HG02852 (cell line): Measurements from ENCODE around the gene PES1.
"Not testable (repeated sequence)": the region's sequence is repeated elsewhere in the genome, so short reads cannot be mapped to it uniquely, and the experiment has no call there.

Source experiments
- ATAC-seq: cut with Tn5 transposase; IDR thresholded peaks from one replicate; pipeline ENCODE4 v1.9.1; 2021; ENCODE audit warnings: mild to moderate bottlenecking, moderate library complexity; ENCODE audit not compliant: unreplicated experiment

Gene PES1

GRCh38 chr22:30609260-30610185, 17.8 kb upstream of the PES1 start:
- peak; percentile 39 for ATAC-seq

GRCh38 chr22:30607939-30608338, 16.2 kb upstream of the PES1 start:
- ATAC-seq, result no peak

- ATAC-seq, result no peak
These were observed 15.7 kb upstream of the PES1 start for GRCh38 chr22:30607300-30607930.

GRCh38 chr22:30606455-30607299, 15.0 kb upstream of the PES1 start, which contains the start of gene TCN2:
TCN2 (plus strand) TSS chr22:30607174; CDS start chr22:30607332, 158 bp downstream.
- no peak for ATAC-seq

GRCh38 chr22:30605449-30606110, 13.9 kb upstream of the PES1 start:
- ATAC-seq, result no peak

- no peak for ATAC-seq
These were observed 13.0 kb upstream of the PES1 start for GRCh38 chr22:30604723-30605122.

GRCh38 chr22:30603801-30604200, 12.1 kb upstream of the PES1 start:
- no peak for ATAC-seq

- no peak for ATAC-seq
These were observed 10.3 kb upstream of the PES1 start for GRCh38 chr22:30602049-30602448.

- ATAC-seq, result no peak
These were observed 9.8 kb upstream of the PES1 start for GRCh38 chr22:30601464-30601863.

GRCh38 chr22:30600921-30601320, 9.2 kb upstream of the PES1 start:
- no peak for ATAC-seq

- no peak for ATAC-seq
These were observed 7.3 kb upstream of the PES1 start for GRCh38 chr22:30598986-30599385.

GRCh38 chr22:30596886-30597285, 5.2 kb upstream of the PES1 start:
- ATAC-seq, result no peak

- ATAC-seq, result no peak
These were observed 4.5 kb upstream of the PES1 start for GRCh38 chr22:30596199-30596598.

GRCh38 chr22:30592360-30592713, 627 bp upstream of the PES1 start:
- not testable (repeated sequence) for ATAC-seq

- no peak for ATAC-seq
These were observed 521 bp downstream of the PES1 start for GRCh38 chr22:30591191-30591587.

GRCh38 chr22:30586414-30586813, 5.3 kb downstream of the PES1 start:
- no peak for ATAC-seq

- no peak for ATAC-seq
These were observed 7.3 kb downstream of the PES1 start for GRCh38 chr22:30584441-30584840.

- ATAC-seq, result no peak
These were observed 8.7 kb downstream of the PES1 start for GRCh38 chr22:30582788-30583545.

- ATAC-seq, result no peak
These were observed 9.7 kb downstream of the PES1 start for GRCh38 chr22:30582051-30582450.

- no peak for ATAC-seq
These were observed 10.8 kb downstream of the PES1 start for GRCh38 chr22:30580896-30581295.
